PC-3 (cell line): Measurements from ENCODE around the gene HUNK. TPM values are rescaled to one million over a fixed set of nuclear protein-coding genes. Genes with fewer than 3 reads are reported as not detected.

Source experiments
- ATAC-seq: fragments of 200-7000 bp; cut with Tn5 transposase; 2 replicates; pipeline ENCODE4 v1.9.1; 2020; ENCODE audit warnings: mild to moderate bottlenecking, moderate library complexity
- BruUV-seq: library from RNA; stranded (reverse); fragments of 400-500 nt; replicated peaks from 2 replicates; lab custom pipeline; 2021; lab: Mats Ljungman, UMichigan
- CTCF ChIA-PET: fragments of 300-600 bp; sonication (Branson Sonifier 250); formaldehyde crosslinking; loops from one replicate; lab custom pipeline; 2022; ENCODE audit warnings: antibody characterized with exemption; lab: Charles Lee
- POLR2A ChIA-PET: fragments of 300-600 bp; sonication (Branson Sonifier 250); formaldehyde crosslinking; loops from one replicate; lab custom pipeline; 2022; ENCODE audit warnings: antibody characterized with exemption; ENCODE audit not compliant: unreplicated experiment; lab: Charles Lee
- DNase-seq: peaks from one replicate; pipeline ENCODE4 v3.0.0-alpha.2; 2015
- H2AFZ ChIP-seq: fragments of 300-600 bp; sonication (generic); 2 replicates; pipeline ENCODE4 v1.6.0; 2016; ENCODE audit warnings: antibody characterized with exemption, low read length
- H3F3A ChIP-seq: fragments of 300-600 bp; sonication (generic); one replicate; pipeline ENCODE4 v1.6.0; 2017; ENCODE audit warnings: antibody characterized with exemption, low read length, control low read depth, mild to moderate bottlenecking; ENCODE audit not compliant: unreplicated experiment
- H3K27ac ChIP-seq: fragments of 300-600 bp; sonication (generic); 2 replicates; pipeline ENCODE4 v1.5.1; 2016; ENCODE audit warnings: mild to moderate bottlenecking, low read length
- H3K27me3 ChIP-seq: fragments of 300-600 bp; sonication (generic); 2 replicates; pipeline ENCODE4 v1.6.1; 2016; ENCODE audit warnings: low read length, mixed read lengths
- H3K36me3 ChIP-seq: fragments of 300-600 bp; sonication (generic); 2 replicates; pipeline ENCODE4 v1.6.1; 2016; ENCODE audit warnings: low read depth, mixed run types, low read length, mixed read lengths
- H3K4me1 ChIP-seq: fragments of 300-600 bp; sonication (generic); 2 replicates; pipeline ENCODE4 v1.5.1; 2016; ENCODE audit warnings: low read length; ENCODE audit not compliant: insufficient read depth
- H3K4me2 ChIP-seq: fragments of 300-600 bp; sonication (generic); 2 replicates; pipeline ENCODE4 v1.6.0; 2016; ENCODE audit warnings: low read length
- H3K4me3 ChIP-seq: fragments of 300-600 bp; sonication (generic); 2 replicates; pipeline ENCODE4 v1.5.1; 2016; ENCODE audit warnings: mild to moderate bottlenecking, low read length, mixed read lengths
- H3K79me2 ChIP-seq: fragments of 300-600 bp; sonication (generic); 2 replicates; pipeline ENCODE4 v1.6.1; 2017; ENCODE audit warnings: low read length, mixed read lengths
- H3K9ac ChIP-seq: fragments of 300-600 bp; sonication (generic); 2 replicates; pipeline ENCODE4 v1.6.0; 2016; ENCODE audit warnings: mild to moderate bottlenecking, low read length
- H3K9me2 ChIP-seq: fragments of 300-600 bp; sonication (generic); replicated peaks from 2 replicates; pipeline ENCODE4 v1.6.1; 2016; ENCODE audit warnings: mixed run types, low read length, mixed read lengths
- H3K9me3 ChIP-seq: fragments of 300-600 bp; sonication (generic); 2 replicates; pipeline ENCODE4 v1.6.1; 2016; ENCODE audit warnings: low read length, mixed read lengths
- H4K20me1 ChIP-seq: fragments of 300-600 bp; sonication (generic); 2 replicates; pipeline ENCODE4 v1.6.1; 2016; ENCODE audit warnings: low read length, mixed read lengths
- CTCF ChIP-seq: fragments of 300-600 bp; sonication (generic); conservative IDR thresholded peaks from 2 replicates; pipeline ENCODE4 v1.5.1; 2017; ENCODE audit warnings: antibody characterized with exemption, low read depth, mild to moderate bottlenecking, low read length
- EZH2 ChIP-seq: fragments of 300-600 bp; sonication (generic); IDR thresholded peaks from one replicate; pipeline ENCODE4 v1.6.1; 2017; ENCODE audit warnings: antibody characterized with exemption, mild to moderate bottlenecking, low read length; ENCODE audit not compliant: unreplicated experiment
- EZH2phosphoT487 ChIP-seq: fragments of 300-600 bp; sonication (generic); IDR thresholded peaks from 2 replicates; pipeline ENCODE4 v1.6.1; 2018; ENCODE audit warnings: mild to moderate bottlenecking, antibody characterized with exemption, low read length, borderline replicate concordance
- intact Hi-C: fragments of 100-400 bp; cut with micrococcal nuclease; formaldehyde crosslinking; loops from 2 replicates; pipeline ENCODE4 v1.9.0; 2023
- total RNA-seq: library from RNA; depleted of rRNA; stranded (reverse); fragments of >200 nt; gene quantifications from 2 replicates; pipeline ENCODE4 v1.2.3, GENCODE V29; 2014

Gene HUNK
- total RNA-seq, 1 experiment from 2014 or later: not detected

- ChIA-PET CTCF (no interaction called here), POLR2A (no interaction called here)
- Histone ChIP-seq H2AFZ (no peak overlapping the region), H3K4me3 (no peak overlapping the region), H3K36me3 (no peaks in the 10 kb centered on the region), H3K9me3 (no peaks in the 10 kb centered on the region), H4K20me1 (no peaks in the 10 kb centered on the region), H3K27ac (no peak overlapping the region), H3K4me2 (no peak overlapping the region), H3K27me3 (peaks cover 60% of the 10 kb centered on the region), H3K9ac (no peak overlapping the region), H3F3A (no peaks in the 10 kb centered on the region), H3K79me2 (no peaks in the 10 kb centered on the region), H3K4me1 (no peaks in the 10 kb centered on the region), H3K9me2 (no peaks in the 10 kb centered on the region)
- intact Hi-C loops: no loop called here
- DNase-seq: no peak
- ATAC-seq: no peak
- BruUV-seq: no TSS peak
- no peak for TF ChIP-seq EZH2phosphoT487
- no peak for TF ChIP-seq EZH2
- no peak for TF ChIP-seq CTCF
Observed at GRCh38 chr21:31932470-31932764, 59.6 kb downstream of the HUNK start.

DNA sequence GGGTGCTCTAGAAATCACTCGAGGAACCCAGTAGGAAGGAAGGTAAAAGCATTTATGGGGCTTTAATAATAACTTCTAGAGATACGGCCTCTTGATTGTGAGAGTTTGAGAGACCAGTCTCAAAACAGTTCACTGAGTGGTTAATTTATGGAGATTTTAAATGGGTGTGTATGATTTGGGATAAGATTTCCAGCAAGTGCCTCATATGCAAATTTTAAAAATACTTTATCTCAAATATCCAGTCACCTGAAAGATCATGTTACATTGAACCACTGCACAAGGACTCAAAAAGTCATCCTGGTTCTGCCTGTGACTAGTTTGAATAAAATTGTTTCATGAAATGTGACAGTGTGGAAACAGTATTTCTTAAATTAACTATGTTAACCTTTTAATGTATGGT, 64.5 kb downstream of the HUNK start:
- no peak overlapping the region for H2AFZ ChIP-seq
- peaks cover 70% of the 10 kb centered on the region for H3K27me3 ChIP-seq
- H3K4me1 ChIP-seq: no peaks in the 10 kb centered on the region
- TF ChIP-seq EZH2phosphoT487 (no peak), CTCF (no peak), EZH2 (no peak)
- H3K9me3 ChIP-seq: no peaks in the 10 kb centered on the region
- H3F3A ChIP-seq: no peaks in the 10 kb centered on the region
- H3K4me2 ChIP-seq: no peak overlapping the region
- ATAC-seq (no peak), DNase-seq (no peak)
- H4K20me1 ChIP-seq: no peaks in the 10 kb centered on the region
- H3K79me2 ChIP-seq: no peaks in the 10 kb centered on the region
- H3K4me3 ChIP-seq: no peak overlapping the region
- H3K9me2 ChIP-seq: no peaks in the 10 kb centered on the region
- no peak overlapping the region for H3K9ac ChIP-seq
- H3K27ac ChIP-seq: no peak overlapping the region
- no TSS peak for BruUV-seq
- POLR2A ChIA-PET: no interaction called here
- intact Hi-C loops: no loop called here
- CTCF ChIA-PET: no interaction called here
- H3K36me3 ChIP-seq: no peaks in the 10 kb centered on the region

- Histone ChIP-seq H3K4me2 (no peak overlapping the region), H2AFZ (no peak overlapping the region), H3K4me1 (no peaks in the 10 kb centered on the region), H3K4me3 (no peak overlapping the region), H3K9ac (no peak overlapping the region), H4K20me1 (no peaks in the 10 kb centered on the region), H3K9me3 (no peaks in the 10 kb centered on the region), H3K27ac (no peak overlapping the region), H3K9me2 (no peaks in the 10 kb centered on the region), H3K79me2 (no peaks in the 10 kb centered on the region), H3K36me3 (no peaks in the 10 kb centered on the region), H3F3A (no peaks in the 10 kb centered on the region), H3K27me3 (peaks cover 83% of the 10 kb centered on the region)
- intact Hi-C loops: no loop called here
- no peak for DNase-seq
- ChIA-PET POLR2A (no interaction called here), CTCF (no interaction called here)
- TF ChIP-seq EZH2phosphoT487 (no peak), CTCF (no peak), EZH2 (no peak)
- BruUV-seq: no TSS peak
- ATAC-seq: no peak
Observed at GRCh38 chr21:31938330-31939301, 65.8 kb downstream of the HUNK start.
